ENCODE measurements around the gene EVA1C.
"Not testable (repeated sequence)": the region's sequence is repeated elsewhere in the genome, so short reads cannot be mapped to it uniquely, and the experiment has no call there.

The EVA1C gene

GRCh38 chr21:32533611-32534010 is 121.1 kb downstream of the EVA1C start:
- no peak for DNase-seq

GRCh38 chr21:32534113-32534512 is 121.6 kb downstream of the EVA1C start:
- no peak for DNase-seq

- no peak for DNase-seq
Measured at GRCh38 chr21:32535612-32536011, 123.1 kb downstream of the EVA1C start.

GRCh38 chr21:32537569-32537881 is 125.0 kb downstream of the EVA1C start:
- no peak for DNase-seq

GRCh38 chr21:32538147-32538792 is 125.8 kb downstream of the EVA1C start:
- no peak for DNase-seq

- no peak for DNase-seq
Measured at GRCh38 chr21:32539378-32539777, 126.9 kb downstream of the EVA1C start.

GRCh38 chr21:32543056-32543455 is 130.6 kb downstream of the EVA1C start:
- DNase-seq, result not testable (repeated sequence)

GRCh38 chr21:32543975-32544374 is 131.5 kb downstream of the EVA1C start:
- no peak for DNase-seq

GRCh38 chr21:32544697-32545096 is 132.2 kb downstream of the EVA1C start:
- DNase-seq, result no peak

GRCh38 chr21:32545948-32546441 is 133.5 kb downstream of the EVA1C start:
- DNase-seq, result no peak

GRCh38 chr21:32547018-32547417 is 134.5 kb downstream of the EVA1C start:
- DNase-seq, result no peak

- DNase-seq, result no peak
Measured at GRCh38 chr21:32548978-32549377, 136.5 kb downstream of the EVA1C start.

GRCh38 chr21:32549440-32549839 is 136.9 kb downstream of the EVA1C start:
- DNase-seq, result no peak

- DNase-seq, result no peak
Measured at GRCh38 chr21:32549886-32550285, 137.4 kb downstream of the EVA1C start.

GRCh38 chr21:32554832-32555638 is 142.5 kb downstream of the EVA1C start:
- no peak for DNase-seq

- DNase-seq, result no peak
Measured at GRCh38 chr21:32558106-32558505, 145.6 kb downstream of the EVA1C start.

GRCh38 chr21:32559006-32559610 is 146.6 kb downstream of the EVA1C start:
- DNase-seq, result no peak

- DNase-seq, result no peak
Measured at GRCh38 chr21:32560896-32561295, 148.4 kb downstream of the EVA1C start.

- not testable (repeated sequence) for DNase-seq
Measured at GRCh38 chr21:32561476-32561875, 149.0 kb downstream of the EVA1C start.

GRCh38 chr21:32562426-32562825 is 149.9 kb downstream of the EVA1C start:
- DNase-seq, result no peak

- DNase-seq, result no peak
Measured at GRCh38 chr21:32562915-32563314, 150.4 kb downstream of the EVA1C start.
